ENCODE data around the gene ZNF598. TPM values are rescaled to one million over a fixed set of nuclear protein-coding genes. Genes with fewer than 3 reads are reported as not detected.

ZNF598 gene
- total and polyA plus RNA-seq, 2 of the 13 experiments (the other 11 are each of a cell fraction or from before 2014, with no cell fraction given), result 13.5 to 14.2 TPM

GRCh38 chr16:2009791-2010510, at the start of gene ZNF598 (continued):
- TF ChIP-seq NR0B2 (CRISPR knock-in tag; IDR thresholded peaks at IDR 0.05) (0 out of 2 replicates have a peak, but pooled peaks have one; percentile 61), PBX2 (CRISPR knock-in tag; IDR thresholded peaks at IDR 0.05) (no peak), POLR2AphosphoS2 (IDR thresholded peaks at IDR 0.05; ENCODE audit: low read depth, low read length) (no peak), ZNF329 (CRISPR knock-in tag; IDR thresholded peaks at IDR 0.05; ENCODE audit: low read depth) (0 out of 2 replicates have a peak, but pooled peaks have one; percentile 41), ZNF737 (CRISPR knock-in tag; IDR thresholded peaks at IDR 0.05; ENCODE audit: borderline replicate concordance) (no peak), KLF16 (CRISPR knock-in tag; IDR thresholded peaks at IDR 0.05) (no peak; a peak in 1 of 4 replicates), RFXAP (CRISPR knock-in tag; IDR thresholded peaks at IDR 0.05; ENCODE audit: borderline replicate concordance) (peak; percentile 80), ZBTB33 (CRISPR knock-in tag; IDR thresholded peaks at IDR 0.05) (no peak), IKZF1 (IDR thresholded peaks at IDR 0.05) (no peak), MTA1 (CRISPR knock-in tag; IDR thresholded peaks at IDR 0.05; ENCODE audit: borderline replicate concordance) (peak; percentile 64; the same call in 1 of the 2 replicates), ZNF891 (CRISPR knock-in tag; IDR thresholded peaks at IDR 0.05) (peak; percentile 52; the same call in 1 of the 2 replicates), YEATS4 (CRISPR knock-in tag; IDR thresholded peaks at IDR 0.05; ENCODE audit: borderline replicate concordance) (peak; percentile 94), IRF9 (CRISPR knock-in tag; IDR thresholded peaks at IDR 0.05; ENCODE audit: borderline replicate concordance) (peak; percentile 68), ARNT2 (CRISPR knock-in tag; IDR thresholded peaks at IDR 0.05; ENCODE audit: low read depth) (peak; percentile 49; the same call in 1 of the 2 replicates), ZNF709 (CRISPR knock-in tag; IDR thresholded peaks at IDR 0.05) (peak; percentile 87), KDM1A (CRISPR knock-in tag; IDR thresholded peaks at IDR 0.05) (no peak), ZNF441 (CRISPR knock-in tag; IDR thresholded peaks at IDR 0.05; ENCODE audit: borderline replicate concordance) (no peak; the same call in 1 of the 2 replicates), NFE2L1 (CRISPR knock-in tag; IDR thresholded peaks at IDR 0.05; ENCODE audit: borderline replicate concordance) (no peak), HOXA9 (CRISPR knock-in tag; IDR thresholded peaks at IDR 0.05; ENCODE audit: borderline replicate concordance) (peak; percentile 35; the same call in 1 of the 2 replicates), ZNF451 (CRISPR knock-in tag; IDR thresholded peaks at IDR 0.05) (no peak), ZNF414 (CRISPR knock-in tag; IDR thresholded peaks at IDR 0.05) (peak; percentile 78; the same call in 1 of the 2 replicates), ZFP36 (IDR thresholded peaks at IDR 0.05; ENCODE audit: borderline replicate concordance, low read depth, low read length, partially characterized antibody) (no peak)

Measured in HepG2 (cell line).